ENCODE measurements around the gene EPS15.

The EPS15 gene

DNA sequence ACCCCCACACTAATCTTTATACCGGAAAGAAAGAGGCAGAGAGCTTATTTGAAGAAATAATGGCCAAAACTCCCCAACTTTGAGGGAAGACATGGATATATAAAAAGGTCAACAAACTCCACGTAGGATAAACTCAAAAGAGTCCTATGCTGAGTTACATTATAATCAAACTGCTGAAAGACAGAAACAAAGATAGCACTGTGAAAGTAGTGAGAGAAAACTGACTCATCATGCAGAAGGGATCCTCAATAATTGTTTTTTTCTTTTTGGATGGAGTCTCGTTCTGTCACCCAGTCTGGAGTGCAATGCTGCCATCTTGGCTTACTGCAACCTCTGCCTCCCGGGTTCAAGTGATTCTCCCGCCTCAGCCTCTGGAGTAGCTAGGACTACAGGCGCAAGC is 140.2 kb downstream of the EPS15 start:
- FAIRE-seq (no peak), DNase-seq (ENCODE audit: insufficient read length, low spot score) (no peak)
- TF ChIP-seq PAX5 (IDR thresholded peaks at IDR 0.05; ENCODE audit: insufficient read depth, low read length, severe bottlenecking) (no peak), SPI1 (IDR thresholded peaks at IDR 0.05; ENCODE audit: low read depth, low read length) (no peak), POLR2A (IDR thresholded peaks at IDR 0.05; ENCODE audit: low read depth, low read length) (no peak), POLR2AphosphoS5 (IDR thresholded peaks at IDR 0.05; ENCODE audit: low read depth, low read length) (no peak), POU2F2 (IDR thresholded peaks at IDR 0.05; ENCODE audit: low read depth, low read length) (no peak), TAF1 (IDR thresholded peaks at IDR 0.05; ENCODE audit: low read depth, low read length) (no peak)

DNA sequence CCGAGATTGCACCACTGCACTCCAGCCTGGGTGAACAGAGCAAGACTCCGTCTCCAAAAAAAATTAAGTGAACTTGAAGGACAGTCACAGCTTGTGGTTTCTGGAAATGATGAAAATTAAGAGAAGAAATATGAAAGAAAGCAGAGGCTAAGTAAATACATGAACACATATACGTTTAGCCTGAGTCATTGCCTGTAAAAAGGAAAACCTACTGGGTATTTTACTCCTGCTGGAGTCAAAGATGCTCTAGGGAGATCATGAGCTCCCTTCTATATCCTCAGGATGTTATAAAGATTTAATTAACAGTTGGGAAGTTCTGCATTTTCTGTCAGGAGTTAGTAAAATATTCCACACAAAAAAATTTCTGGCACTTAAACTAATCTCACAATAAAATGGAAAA is 145.2 kb downstream of the EPS15 start:
- no peak for DNase-seq (ENCODE audit: insufficient read length, low spot score)
- TF ChIP-seq POLR2AphosphoS5 (IDR thresholded peaks at IDR 0.05; ENCODE audit: low read depth, low read length) (no peak), POLR2A (IDR thresholded peaks at IDR 0.05; ENCODE audit: low read depth, low read length) (no peak), SPI1 (IDR thresholded peaks at IDR 0.05; ENCODE audit: low read depth, low read length) (no peak), TAF1 (IDR thresholded peaks at IDR 0.05; ENCODE audit: low read depth, low read length) (no peak), POU2F2 (IDR thresholded peaks at IDR 0.05; ENCODE audit: low read depth, low read length) (no peak), PAX5 (IDR thresholded peaks at IDR 0.05; ENCODE audit: insufficient read depth, low read length, severe bottlenecking) (no peak)

DNA sequence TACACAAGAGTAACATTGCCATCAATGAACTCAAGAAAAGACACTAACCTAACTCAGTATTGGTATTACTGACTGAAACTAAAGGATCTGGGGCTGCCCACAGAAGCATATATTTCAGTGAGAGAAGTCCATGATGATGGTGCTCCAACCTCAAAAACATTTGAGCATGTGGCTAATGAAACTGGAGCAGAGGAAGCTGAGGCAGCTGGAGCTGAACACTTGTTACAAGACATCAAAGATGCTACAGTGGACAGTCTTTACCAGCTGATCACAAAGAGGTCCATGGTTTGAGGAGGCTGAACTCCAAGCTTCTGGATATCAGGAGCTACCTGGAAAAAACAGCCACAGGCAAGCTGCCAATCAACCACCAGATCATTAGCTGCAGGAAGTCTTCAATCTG is 146.5 kb downstream of the EPS15 start:
- FAIRE-seq, result no peak
- no peak for TF ChIP-seq TAF1 (IDR thresholded peaks at IDR 0.05; ENCODE audit: low read depth, low read length)
- DNase-seq (ENCODE audit: insufficient read length, low spot score), result no peak

More for the DNA sequence above, 145.2 kb downstream of the EPS15 start:
- FAIRE-seq, result no peak

DNA sequence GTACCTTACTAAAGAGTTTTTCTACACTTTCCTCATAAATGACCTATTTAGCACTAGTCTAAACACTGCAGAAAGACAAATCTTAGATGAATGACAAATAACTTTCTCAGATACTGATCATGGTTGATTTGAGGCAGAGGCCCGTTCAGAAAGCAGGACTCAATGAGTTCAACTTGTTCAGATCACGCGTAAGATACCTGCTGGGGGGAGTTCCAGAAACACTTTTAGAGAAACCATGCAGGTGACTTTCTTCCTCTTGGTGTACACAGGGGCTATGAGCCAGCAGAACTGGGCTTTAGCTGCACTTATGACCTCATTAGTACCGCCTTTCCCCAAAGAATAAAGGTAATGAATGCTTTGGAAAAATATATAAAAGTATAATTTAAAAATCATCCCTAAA is 149.9 kb downstream of the EPS15 start:
- FAIRE-seq (no peak), DNase-seq (ENCODE audit: insufficient read length, low spot score) (no peak)
- no peak for TF ChIP-seq TAF1 (IDR thresholded peaks at IDR 0.05; ENCODE audit: low read depth, low read length)

DNA sequence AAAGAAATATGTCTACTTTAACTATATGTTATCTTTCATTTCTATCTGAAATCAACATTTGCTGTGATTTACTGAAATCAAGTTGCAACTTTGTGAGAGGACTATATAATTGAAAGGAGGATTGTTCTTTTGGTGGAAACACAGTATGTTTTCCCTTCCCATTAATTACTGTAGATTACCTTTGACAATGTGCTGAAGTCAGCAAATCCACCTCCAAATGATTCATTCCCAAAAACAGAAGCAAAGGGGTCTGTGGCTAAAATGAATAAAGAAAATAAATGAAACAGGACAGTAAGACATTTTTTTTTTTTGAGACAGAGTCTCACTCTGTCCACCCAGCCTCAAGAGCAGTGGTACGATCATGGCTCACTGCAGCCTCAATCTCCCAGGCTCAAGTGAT is 153.3 kb downstream of the EPS15 start:
- TF ChIP-seq SPI1 (IDR thresholded peaks at IDR 0.05; ENCODE audit: low read depth, low read length), result no peak
- TF ChIP-seq POU2F2 (IDR thresholded peaks at IDR 0.05; ENCODE audit: low read depth, low read length), result no peak
- no peak for TF ChIP-seq PAX5 (IDR thresholded peaks at IDR 0.05; ENCODE audit: insufficient read depth, low read length, severe bottlenecking)
- TF ChIP-seq POLR2AphosphoS5 (IDR thresholded peaks at IDR 0.05; ENCODE audit: low read depth, low read length), result no peak
- TF ChIP-seq POLR2A (IDR thresholded peaks at IDR 0.05; ENCODE audit: low read depth, low read length), result no peak
- TF ChIP-seq TAF1 (IDR thresholded peaks at IDR 0.05; ENCODE audit: low read depth, low read length), result no peak
- DNase-seq (ENCODE audit: insufficient read length, low spot score) (no peak), FAIRE-seq (no peak)

DNA sequence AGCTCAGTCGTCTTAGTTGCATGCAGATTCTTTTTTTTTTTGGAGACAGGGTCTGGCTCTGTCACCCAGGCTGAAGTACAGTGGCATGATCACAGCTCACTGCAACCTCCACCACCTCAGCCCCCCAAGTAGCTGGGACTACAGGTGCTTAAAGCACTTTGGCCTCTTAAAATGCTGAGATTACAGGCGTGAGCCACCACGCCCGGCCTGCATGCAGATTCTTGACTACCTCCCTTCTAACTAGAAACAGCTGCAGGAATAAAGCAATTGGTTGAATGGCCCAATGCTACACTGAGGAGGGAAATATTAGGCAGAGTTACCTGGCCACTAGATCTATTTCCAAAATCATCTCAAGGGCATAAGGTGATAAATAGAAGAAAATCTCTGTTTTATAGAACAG is 159.2 kb downstream of the EPS15 start:
- DNase-seq (ENCODE audit: insufficient read length, low spot score), result no peak
- no peak for FAIRE-seq

DNA sequence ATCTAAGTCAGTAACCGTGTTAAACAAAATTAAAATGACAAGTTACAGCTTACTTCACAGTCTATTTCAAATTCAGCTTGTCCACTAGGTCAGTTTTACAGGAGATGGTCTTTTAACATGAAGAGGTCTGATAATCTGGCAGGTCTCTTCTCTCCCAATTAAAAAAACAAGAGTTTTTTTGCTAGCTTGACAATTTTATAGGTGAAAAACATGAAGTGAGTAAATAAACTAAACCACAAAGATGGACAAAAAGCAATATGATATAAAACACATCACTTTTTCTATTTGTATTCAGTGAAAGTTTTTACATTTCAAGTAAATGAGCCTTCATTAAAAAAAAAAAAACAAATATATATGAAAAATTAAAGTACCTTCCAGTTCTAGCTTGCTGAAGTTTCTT is 163.7 kb downstream of the EPS15 start:
- FAIRE-seq (no peak), DNase-seq (ENCODE audit: insufficient read length, low spot score) (no peak)
- TF ChIP-seq POLR2AphosphoS5 (IDR thresholded peaks at IDR 0.05; ENCODE audit: low read depth, low read length) (no peak), POLR2A (IDR thresholded peaks at IDR 0.05; ENCODE audit: low read depth, low read length) (no peak), TAF1 (IDR thresholded peaks at IDR 0.05; ENCODE audit: low read depth, low read length) (no peak)

More for the DNA sequence above, 159.2 kb downstream of the EPS15 start:
- TF ChIP-seq SPI1 (IDR thresholded peaks at IDR 0.05; ENCODE audit: low read depth, low read length), result no peak
- TF ChIP-seq POU2F2 (IDR thresholded peaks at IDR 0.05; ENCODE audit: low read depth, low read length), result no peak
- no peak for TF ChIP-seq PAX5 (IDR thresholded peaks at IDR 0.05; ENCODE audit: insufficient read depth, low read length, severe bottlenecking)
- TF ChIP-seq TAF1 (IDR thresholded peaks at IDR 0.05; ENCODE audit: low read depth, low read length), result no peak
- no peak for TF ChIP-seq POLR2AphosphoS5 (IDR thresholded peaks at IDR 0.05; ENCODE audit: low read depth, low read length)
- no peak for TF ChIP-seq POLR2A (IDR thresholded peaks at IDR 0.05; ENCODE audit: low read depth, low read length)

DNA sequence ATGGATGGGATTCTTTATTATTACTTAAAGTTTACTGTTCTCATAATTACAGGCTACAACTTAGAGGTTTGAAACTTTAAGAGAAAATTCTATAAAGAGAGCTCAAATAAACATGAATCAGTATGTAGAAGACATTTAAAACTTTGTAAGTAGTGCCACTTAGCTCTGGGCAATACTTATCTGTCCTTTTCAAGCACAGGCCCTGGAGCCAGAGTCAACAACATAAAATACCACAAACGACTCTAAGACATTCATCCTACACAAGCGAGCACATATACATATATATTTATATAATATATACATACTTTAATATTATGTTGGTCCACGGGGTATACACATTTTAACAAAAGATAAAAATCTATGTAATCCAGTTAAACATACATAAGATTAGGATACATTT is 164.7 kb downstream of the EPS15 start:
- no peak for TF ChIP-seq POLR2A (IDR thresholded peaks at IDR 0.05; ENCODE audit: low read depth, low read length)
- no peak for TF ChIP-seq POLR2AphosphoS5 (IDR thresholded peaks at IDR 0.05; ENCODE audit: low read depth, low read length)
- TF ChIP-seq SPI1 (IDR thresholded peaks at IDR 0.05; ENCODE audit: low read depth, low read length), result no peak
- no peak for TF ChIP-seq TAF1 (IDR thresholded peaks at IDR 0.05; ENCODE audit: low read depth, low read length)
- no peak for TF ChIP-seq PAX5 (IDR thresholded peaks at IDR 0.05; ENCODE audit: insufficient read depth, low read length, severe bottlenecking)
- no peak for TF ChIP-seq POU2F2 (IDR thresholded peaks at IDR 0.05; ENCODE audit: low read depth, low read length)
- FAIRE-seq (no peak), DNase-seq (ENCODE audit: insufficient read length, low spot score) (no peak)

DNA sequence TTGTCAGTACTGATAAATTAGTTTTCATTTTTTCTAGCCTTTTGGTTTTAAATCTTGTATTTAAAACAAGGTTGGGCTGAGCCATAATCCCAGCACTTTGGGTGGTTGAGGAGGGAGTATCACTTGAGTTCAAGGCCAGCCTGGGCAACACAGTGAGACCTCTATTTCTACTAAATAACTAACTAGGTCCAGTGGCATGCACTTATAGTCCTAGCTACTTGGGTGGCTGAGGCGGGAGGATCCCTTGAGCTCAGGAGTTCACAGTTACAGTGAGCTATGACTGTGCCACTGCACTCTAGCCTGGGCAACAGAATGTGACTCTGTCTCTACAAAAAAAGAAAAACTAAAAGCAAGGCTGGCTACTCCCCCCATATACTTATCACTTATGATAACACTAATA is 167.2 kb downstream of the EPS15 start:
- no peak for DNase-seq (ENCODE audit: insufficient read length, low spot score)
- FAIRE-seq, result no peak

DNA sequence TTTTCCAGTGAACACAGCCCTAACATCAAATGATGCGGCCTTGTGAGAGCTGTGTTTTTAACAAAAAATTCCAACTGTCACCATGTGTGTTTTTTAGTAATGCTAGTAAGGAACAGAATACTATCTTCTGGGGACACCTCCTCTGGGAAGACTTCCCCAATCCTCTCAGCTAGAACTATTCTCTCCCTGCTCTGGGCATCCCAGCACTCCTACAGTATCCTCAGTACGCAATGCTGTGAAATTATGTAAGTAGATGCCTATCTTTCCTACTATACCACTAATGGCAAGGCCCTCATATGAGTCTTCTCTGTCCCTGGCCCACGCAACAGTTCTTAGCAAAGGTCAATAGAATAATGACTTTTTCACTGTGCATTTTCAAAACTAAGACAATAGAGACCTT is 169.2 kb downstream of the EPS15 start:
- DNase-seq (ENCODE audit: insufficient read length, low spot score) (no peak), FAIRE-seq (no peak)
- no peak for TF ChIP-seq SPI1 (IDR thresholded peaks at IDR 0.05; ENCODE audit: low read depth, low read length)
- no peak for TF ChIP-seq TAF1 (IDR thresholded peaks at IDR 0.05; ENCODE audit: low read depth, low read length)
- TF ChIP-seq POU2F2 (IDR thresholded peaks at IDR 0.05; ENCODE audit: low read depth, low read length), result no peak
- TF ChIP-seq PAX5 (IDR thresholded peaks at IDR 0.05; ENCODE audit: insufficient read depth, low read length, severe bottlenecking), result no peak

More for the DNA sequence above, 167.2 kb downstream of the EPS15 start:
- no peak for TF ChIP-seq SPI1 (IDR thresholded peaks at IDR 0.05; ENCODE audit: low read depth, low read length)
- no peak for TF ChIP-seq POLR2AphosphoS5 (IDR thresholded peaks at IDR 0.05; ENCODE audit: low read depth, low read length)
- TF ChIP-seq TAF1 (IDR thresholded peaks at IDR 0.05; ENCODE audit: low read depth, low read length), result no peak
- no peak for TF ChIP-seq POLR2A (IDR thresholded peaks at IDR 0.05; ENCODE audit: low read depth, low read length)
- no peak for TF ChIP-seq POU2F2 (IDR thresholded peaks at IDR 0.05; ENCODE audit: low read depth, low read length)
- no peak for TF ChIP-seq PAX5 (IDR thresholded peaks at IDR 0.05; ENCODE audit: insufficient read depth, low read length, severe bottlenecking)

DNA sequence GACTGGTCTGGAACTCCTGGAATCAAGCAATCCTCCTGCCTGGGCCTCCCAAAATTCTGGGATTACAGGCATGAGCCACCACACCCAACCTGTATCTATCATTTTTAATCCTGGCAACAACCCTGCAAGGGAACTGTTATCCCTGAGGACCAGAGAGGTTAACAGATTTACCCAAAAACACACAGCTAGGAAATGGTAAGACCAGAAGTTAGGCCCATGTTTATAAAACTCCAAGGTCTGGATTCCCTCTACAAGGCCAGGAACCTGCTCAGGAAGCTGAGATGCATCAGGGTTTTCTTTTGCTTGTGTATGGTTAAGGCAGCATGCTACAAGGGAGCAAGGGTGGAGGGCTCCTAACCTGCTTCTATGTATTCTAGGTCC is 170.9 kb downstream of the EPS15 start:
- DNase-seq (ENCODE audit: insufficient read length, low spot score) (no peak), FAIRE-seq (no peak)
- no peak for TF ChIP-seq PAX5 (IDR thresholded peaks at IDR 0.05; ENCODE audit: insufficient read depth, low read length, severe bottlenecking)
- no peak for TF ChIP-seq POU2F2 (IDR thresholded peaks at IDR 0.05; ENCODE audit: low read depth, low read length)
- TF ChIP-seq SPI1 (IDR thresholded peaks at IDR 0.05; ENCODE audit: low read depth, low read length), result no peak
- TF ChIP-seq POLR2A (IDR thresholded peaks at IDR 0.05; ENCODE audit: low read depth, low read length), result no peak
- TF ChIP-seq TAF1 (IDR thresholded peaks at IDR 0.05; ENCODE audit: low read depth, low read length), result no peak
- no peak for TF ChIP-seq POLR2AphosphoS5 (IDR thresholded peaks at IDR 0.05; ENCODE audit: low read depth, low read length)

Data from GM12891 (cell line).